GM12801 (cell line): ENCODE results near the gene NEU4.

Source experiments
- TF ChIP-seq, protein P1 (sequence below): IDR thresholded peaks from one replicate; pipeline ENCODE4 v1.5.1; 2011; ENCODE audit warnings: control low read depth; ENCODE audit not compliant: insufficient read length; ENCODE audit errors: extremely low read depth

NEU4 gene

DNA sequence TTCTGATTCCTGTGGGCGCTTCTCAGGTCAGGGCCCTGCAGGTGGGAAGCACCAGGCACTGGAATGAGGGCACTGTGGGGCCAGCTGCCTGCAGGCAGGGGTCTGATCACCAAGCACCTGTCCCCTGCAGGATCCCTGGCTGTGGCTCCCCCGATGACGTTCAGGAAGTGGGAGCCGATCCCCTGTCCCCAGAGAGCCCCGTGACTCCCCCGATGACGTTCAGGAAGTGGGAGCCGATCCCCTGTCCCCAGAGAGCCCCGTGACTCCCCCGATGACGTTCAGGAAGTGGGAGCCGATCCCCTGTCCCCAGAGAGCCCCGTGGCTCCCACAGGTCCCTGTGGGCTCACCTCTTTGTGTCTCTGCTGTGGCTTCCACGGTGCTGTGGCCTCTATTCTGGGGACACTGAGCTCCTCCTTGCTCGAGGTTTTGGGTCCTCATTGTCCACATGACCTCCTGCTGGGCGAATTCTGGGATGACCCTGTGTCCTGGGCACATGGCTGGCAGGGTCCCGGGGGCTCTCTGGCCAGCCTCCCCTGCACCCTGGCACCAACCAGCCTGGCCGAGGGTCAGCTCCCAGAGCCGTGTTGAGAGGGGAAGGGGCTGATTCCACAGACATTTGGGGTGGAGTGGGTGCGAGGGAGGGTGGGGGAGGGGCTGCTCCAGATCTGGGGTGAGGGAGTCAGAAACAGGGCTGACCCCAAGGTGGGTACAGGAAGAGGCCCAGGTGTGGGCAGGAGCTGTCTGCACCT is 4.8 kb downstream of the NEU4 start:
- TF ChIP-seq, protein P1, sequence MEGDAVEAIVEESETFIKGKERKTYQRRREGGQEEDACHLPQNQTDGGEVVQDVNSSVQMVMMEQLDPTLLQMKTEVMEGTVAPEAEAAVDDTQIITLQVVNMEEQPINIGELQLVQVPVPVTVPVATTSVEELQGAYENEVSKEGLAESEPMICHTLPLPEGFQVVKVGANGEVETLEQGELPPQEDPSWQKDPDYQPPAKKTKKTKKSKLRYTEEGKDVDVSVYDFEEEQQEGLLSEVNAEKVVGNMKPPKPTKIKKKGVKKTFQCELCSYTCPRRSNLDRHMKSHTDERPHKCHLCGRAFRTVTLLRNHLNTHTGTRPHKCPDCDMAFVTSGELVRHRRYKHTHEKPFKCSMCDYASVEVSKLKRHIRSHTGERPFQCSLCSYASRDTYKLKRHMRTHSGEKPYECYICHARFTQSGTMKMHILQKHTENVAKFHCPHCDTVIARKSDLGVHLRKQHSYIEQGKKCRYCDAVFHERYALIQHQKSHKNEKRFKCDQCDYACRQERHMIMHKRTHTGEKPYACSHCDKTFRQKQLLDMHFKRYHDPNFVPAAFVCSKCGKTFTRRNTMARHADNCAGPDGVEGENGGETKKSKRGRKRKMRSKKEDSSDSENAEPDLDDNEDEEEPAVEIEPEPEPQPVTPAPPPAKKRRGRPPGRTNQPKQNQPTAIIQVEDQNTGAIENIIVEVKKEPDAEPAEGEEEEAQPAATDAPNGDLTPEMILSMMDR = no peak

GRCh38 chr2:241814393-241814642 is 5.3 kb downstream of the NEU4 start:
- TF ChIP-seq, protein P1 = no peak

DNA sequence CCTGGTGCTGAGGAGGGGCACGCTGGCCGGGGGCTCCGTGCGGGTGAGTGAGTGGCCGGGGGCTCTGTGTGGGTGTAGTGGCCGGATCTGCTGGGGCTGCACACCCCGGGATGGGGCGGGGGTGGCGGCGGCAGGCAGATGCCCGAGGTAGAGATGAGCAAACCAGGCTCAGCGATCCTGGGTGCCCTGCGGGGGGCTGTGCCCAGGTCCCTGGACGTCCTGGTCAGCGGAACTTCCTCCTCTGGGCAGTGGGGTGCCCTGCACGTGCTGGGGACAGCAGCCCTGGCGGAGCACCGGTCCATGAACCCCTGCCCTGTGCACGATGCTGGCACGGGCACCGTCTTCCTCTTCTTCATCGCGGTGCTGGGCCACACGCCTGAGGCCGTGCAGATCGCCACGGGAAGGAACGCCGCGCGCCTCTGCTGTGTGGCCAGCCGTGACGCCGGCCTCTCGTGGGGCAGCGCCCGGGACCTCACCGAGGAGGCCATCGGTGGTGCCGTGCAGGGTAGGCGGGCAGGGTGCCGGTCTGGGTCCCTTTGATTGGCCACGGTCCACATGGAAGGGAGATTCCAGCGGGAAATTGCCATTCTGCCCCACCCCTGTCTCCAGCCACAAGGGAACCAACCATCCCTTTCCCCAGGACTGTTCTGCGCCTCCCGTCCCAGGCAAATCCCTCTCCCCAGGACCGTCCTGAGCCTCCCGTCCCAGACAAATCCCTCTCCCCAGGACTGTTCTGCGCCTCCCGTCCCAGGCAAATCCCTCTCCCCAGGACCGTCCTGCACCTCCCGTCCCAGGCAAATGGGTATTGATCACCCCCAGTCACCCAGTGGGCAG is 5.9 kb downstream of the NEU4 start:
- TF ChIP-seq, protein P1 = no peak

- TF ChIP-seq, protein P1 = no peak
These were observed 6.8 kb downstream of the NEU4 start for GRCh38 chr2:241815477-241816430.

- TF ChIP-seq, protein P1 = no peak
These were observed 7.6 kb downstream of the NEU4 start for GRCh38 chr2:241816431-241817121.

- TF ChIP-seq, protein P1 = no peak
These were observed 8.3 kb downstream of the NEU4 start for GRCh38 chr2:241817126-241817820.
